Measurements from ENCODE around the gene NCBP3. TPM values are rescaled to one million over a fixed set of nuclear protein-coding genes. Genes with fewer than 3 reads are reported as not detected.

NCBP3 gene
- total RNA-seq, 4 donors from 2014 or later = 9.5 to 15.2 (median 14.5) TPM

DNA sequence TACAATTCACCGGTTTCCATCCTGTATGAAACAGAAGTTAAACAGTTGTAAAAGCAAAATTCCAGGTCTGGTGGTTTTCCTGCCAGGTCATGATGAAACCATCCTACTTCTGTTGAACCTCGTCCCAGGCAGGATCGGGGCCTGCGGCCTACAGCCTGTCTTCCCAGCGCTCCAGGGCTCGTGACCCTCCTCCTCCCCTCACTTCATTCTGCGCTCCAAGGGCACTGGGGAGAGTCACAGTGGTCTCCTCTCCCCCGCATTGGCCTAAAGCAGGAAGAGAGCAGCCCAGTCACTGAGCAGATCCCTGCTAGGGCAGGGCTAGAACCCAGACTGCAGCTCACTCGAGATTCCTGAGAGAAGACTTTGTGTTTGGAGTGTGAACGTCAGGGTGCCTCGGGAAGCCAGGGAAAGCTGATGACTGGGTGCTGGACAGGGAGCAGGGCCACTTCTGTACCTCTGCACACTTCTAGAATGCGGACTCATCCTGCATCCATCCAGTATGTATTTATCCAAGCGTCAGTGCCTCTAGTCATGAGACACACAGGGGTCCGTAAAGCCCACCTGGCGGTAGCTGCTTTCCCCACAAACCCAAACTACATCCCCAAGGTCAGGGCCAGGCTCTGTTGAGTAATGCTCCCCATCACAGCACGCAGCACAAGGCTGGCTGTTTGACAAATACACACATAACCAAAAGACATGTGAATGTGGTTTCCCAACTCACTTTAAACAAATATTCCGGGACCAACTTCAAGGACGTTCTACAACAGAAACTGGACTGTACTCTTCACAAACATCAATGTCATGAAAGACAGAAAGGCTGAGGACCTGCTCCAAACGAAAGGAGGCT is 43.4 kb downstream of the NCBP3 start:
- H3K27me3 ChIP-seq = no peaks in the 10 kb centered on the region
- H3K36me3 ChIP-seq = no peaks in the 10 kb centered on the region
- H3K27ac ChIP-seq = peak overlapping the region; percentile 7 to 41 (median 34)
- ATAC-seq (peak; percentile 29 to 56), DNase-seq (peak; percentile 6 to 39)
- H3K9me3 ChIP-seq = no peaks in the 10 kb centered on the region
- H3K4me3 ChIP-seq = no peak overlapping the region
- in situ Hi-C loops (cut with MboI; ENCODE audit: low sequenced_read_pairs in 4 of 4) (no loop called here), intact Hi-C loops (cut with DNase I; ENCODE audit: low total_unique reads) (no loop called here)
- TF ChIP-seq POLR2A (IDR thresholded peaks at IDR 0.05) = no peak
- TF ChIP-seq, protein P1, sequence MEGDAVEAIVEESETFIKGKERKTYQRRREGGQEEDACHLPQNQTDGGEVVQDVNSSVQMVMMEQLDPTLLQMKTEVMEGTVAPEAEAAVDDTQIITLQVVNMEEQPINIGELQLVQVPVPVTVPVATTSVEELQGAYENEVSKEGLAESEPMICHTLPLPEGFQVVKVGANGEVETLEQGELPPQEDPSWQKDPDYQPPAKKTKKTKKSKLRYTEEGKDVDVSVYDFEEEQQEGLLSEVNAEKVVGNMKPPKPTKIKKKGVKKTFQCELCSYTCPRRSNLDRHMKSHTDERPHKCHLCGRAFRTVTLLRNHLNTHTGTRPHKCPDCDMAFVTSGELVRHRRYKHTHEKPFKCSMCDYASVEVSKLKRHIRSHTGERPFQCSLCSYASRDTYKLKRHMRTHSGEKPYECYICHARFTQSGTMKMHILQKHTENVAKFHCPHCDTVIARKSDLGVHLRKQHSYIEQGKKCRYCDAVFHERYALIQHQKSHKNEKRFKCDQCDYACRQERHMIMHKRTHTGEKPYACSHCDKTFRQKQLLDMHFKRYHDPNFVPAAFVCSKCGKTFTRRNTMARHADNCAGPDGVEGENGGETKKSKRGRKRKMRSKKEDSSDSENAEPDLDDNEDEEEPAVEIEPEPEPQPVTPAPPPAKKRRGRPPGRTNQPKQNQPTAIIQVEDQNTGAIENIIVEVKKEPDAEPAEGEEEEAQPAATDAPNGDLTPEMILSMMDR (IDR thresholded peaks at IDR 0.05 in 4 of 5, conservative IDR thresholded peaks at IDR 0.05 in 1 of 5) = no peak
- H3K4me1 ChIP-seq = no peaks in the 10 kb centered on the region

DNA sequence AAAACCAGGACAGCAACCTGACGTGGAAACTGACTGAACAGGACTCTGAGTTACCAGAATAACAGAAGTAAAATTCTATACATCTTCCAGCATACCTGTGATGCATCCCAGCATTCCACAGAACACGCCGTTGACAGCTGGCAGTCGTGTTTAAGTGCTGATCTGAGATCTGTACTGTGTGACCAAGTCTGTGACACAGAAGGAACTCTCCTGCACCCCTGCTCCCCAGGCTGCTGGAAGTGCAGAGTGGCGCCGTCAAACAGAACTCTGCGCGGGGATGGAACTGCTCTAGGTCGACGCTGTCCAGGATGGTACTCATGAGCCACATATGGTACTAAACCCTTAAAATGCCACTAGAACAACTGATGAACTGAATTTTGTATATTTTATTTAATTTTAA is 44.3 kb downstream of the NCBP3 start:
- H3K27me3 ChIP-seq = no peaks in the 10 kb centered on the region
- intact Hi-C loops (cut with DNase I; ENCODE audit: low total_unique reads) (no loop called here), in situ Hi-C loops (cut with MboI; ENCODE audit: low sequenced_read_pairs in 4 of 4) (no loop called here)
- ATAC-seq (no peak), DNase-seq (no peak)
- H3K27ac ChIP-seq = no peak overlapping the region
- H3K4me3 ChIP-seq = no peak overlapping the region
- no peak for TF ChIP-seq POLR2A (IDR thresholded peaks at IDR 0.05)
- TF ChIP-seq, protein P1 (IDR thresholded peaks at IDR 0.05 in 4 of 5, conservative IDR thresholded peaks at IDR 0.05 in 1 of 5) = no peak
- no peaks in the 10 kb centered on the region for H3K9me3 ChIP-seq
- no peaks in the 10 kb centered on the region for H3K4me1 ChIP-seq
- H3K36me3 ChIP-seq = no peaks in the 10 kb centered on the region

DNA sequence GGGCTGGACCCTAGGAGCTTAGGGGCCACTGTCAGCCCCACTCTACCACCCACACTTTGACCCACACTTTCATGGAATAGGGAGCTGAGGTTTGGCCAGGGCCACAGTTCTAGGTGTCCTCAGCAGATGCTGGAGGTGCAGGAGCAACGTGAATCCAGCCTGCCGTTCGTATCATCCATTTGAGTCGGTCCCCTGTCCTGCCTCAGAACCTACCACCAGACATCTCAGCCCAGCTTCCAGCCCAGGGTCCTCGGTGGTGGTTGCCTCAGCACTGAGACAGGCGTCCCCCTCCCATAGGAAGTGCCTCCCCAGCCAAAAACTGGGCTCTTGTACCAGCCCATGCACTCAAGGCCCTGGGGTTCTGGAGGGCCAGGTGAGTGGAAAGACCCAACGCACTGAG is 44.7 kb downstream of the NCBP3 start:
- no peak for DNase-seq
- Histone ChIP-seq H3K9me3 (no peaks in the 10 kb centered on the region), H3K4me3 (no peak overlapping the region), H3K36me3 (no peaks in the 10 kb centered on the region), H3K27me3 (no peaks in the 10 kb centered on the region), H3K4me1 (no peaks in the 10 kb centered on the region), H3K27ac (no peak overlapping the region)
- in situ Hi-C loops (cut with MboI; ENCODE audit: low sequenced_read_pairs in 4 of 4) = no loop called here
- ATAC-seq = no peak
- intact Hi-C loops (cut with DNase I; ENCODE audit: low total_unique reads) = no loop called here
- TF ChIP-seq, protein P1 (IDR thresholded peaks at IDR 0.05 in 4 of 5, conservative IDR thresholded peaks at IDR 0.05 in 1 of 5) = no peak

DNA sequence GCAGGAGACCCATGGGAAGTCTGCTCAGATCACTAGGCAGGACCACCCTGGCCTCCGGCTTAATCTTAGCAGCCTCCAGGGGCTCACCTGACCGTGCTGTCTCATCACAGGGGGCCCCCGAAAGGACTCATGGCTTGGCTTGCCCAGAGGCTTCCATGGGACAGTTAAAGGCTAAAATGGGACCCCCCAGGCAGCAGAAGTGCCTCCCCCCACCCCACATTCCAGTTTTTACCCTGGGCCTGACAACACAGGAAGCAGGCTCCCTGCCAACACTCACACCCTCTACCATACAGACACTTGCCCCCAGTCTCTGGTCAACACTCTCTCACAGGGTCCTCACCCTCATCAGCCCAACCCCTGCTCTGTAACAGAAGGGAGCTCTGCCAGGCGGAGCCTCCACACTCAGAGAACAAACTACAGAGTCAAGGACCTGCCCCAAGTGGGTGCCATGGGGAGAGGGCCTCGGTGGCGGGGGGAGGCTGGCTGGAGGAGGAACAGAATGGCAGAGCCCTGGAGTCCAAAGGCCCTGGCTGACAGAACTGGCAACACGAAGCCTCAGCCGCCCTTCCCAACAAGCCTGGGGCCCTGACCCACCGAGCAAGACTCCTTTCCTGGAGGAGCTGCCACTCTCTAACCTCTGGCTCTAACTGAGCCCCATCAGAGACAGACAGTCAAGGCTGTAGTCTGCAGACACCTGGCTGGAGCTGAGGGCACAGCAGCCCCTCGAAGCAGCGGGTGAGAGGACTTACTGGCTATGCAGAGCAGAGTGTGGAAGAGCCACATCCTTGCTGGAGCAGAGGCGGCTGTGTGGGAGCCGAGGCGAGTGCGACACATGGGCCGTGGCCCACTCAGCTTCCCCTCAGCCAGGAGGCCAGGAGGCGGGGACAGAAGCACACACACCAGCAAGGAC is 45.4 kb downstream of the NCBP3 start, which contains the start of gene ITGAE:
Gene ITGAE, minus strand, starts transcription at position 827 of the 910 bp plus-strand sequence. Its CDS starts 44 bp downstream, at position 783.
- H3K4me1 ChIP-seq = no peaks in the 10 kb centered on the region

More for the DNA sequence above, 45.4 kb downstream of the NCBP3 start, which contains the start of gene ITGAE:
- TF ChIP-seq, protein P1 (IDR thresholded peaks at IDR 0.05 in 4 of 5, conservative IDR thresholded peaks at IDR 0.05 in 1 of 5) = no peak
- TF ChIP-seq POLR2A (IDR thresholded peaks at IDR 0.05) = no peak
- ATAC-seq = no peak
- Histone ChIP-seq H3K4me3 (no peak within 1 kb of the TSS), H3K27ac (no peak within 1 kb of the TSS), H3K36me3 (no peaks in the 10 kb centered on the region), H3K27me3 (no peaks in the 10 kb centered on the region), H3K9me3 (no peaks in the 10 kb centered on the region)
- in situ Hi-C loops (cut with MboI; ENCODE audit: low sequenced_read_pairs in 4 of 4) (no loop called here), intact Hi-C loops (cut with DNase I; ENCODE audit: low total_unique reads) (no loop called here)
- no peak for DNase-seq

All from gastrocnemius medialis (tissue), 4 donors.